Measurements from ENCODE around the gene PRMT3. TPM values are rescaled to one million over a fixed set of nuclear protein-coding genes. Genes with fewer than 3 reads are reported as not detected.

The PRMT3 gene
- total and polyA plus RNA-seq, 2 of the 13 experiments (the other 11 are each of a cell fraction or from before 2014, with no cell fraction given): 9.1 to 27.7 TPM

GRCh38 chr11:20501252-20501651, 113.7 kb downstream of the PRMT3 start (continued):
- TF ChIP-seq CREBL2 (CRISPR knock-in tag; IDR thresholded peaks at IDR 0.05; ENCODE audit: borderline replicate concordance) (no peak), HOMEZ (CRISPR knock-in tag; IDR thresholded peaks at IDR 0.05; ENCODE audit: low read depth) (peak; percentile 67; the same call in 1 of the 2 replicates), HOXA3 (CRISPR knock-in tag; IDR thresholded peaks at IDR 0.05) (no peak), MEIS1 (CRISPR knock-in tag; IDR thresholded peaks at IDR 0.05; ENCODE audit: borderline replicate concordance) (no peak), NCOA2 (CRISPR knock-in tag; IDR thresholded peaks at IDR 0.05) (peak; percentile 51), CEBPG (CRISPR knock-in tag; IDR thresholded peaks at IDR 0.05) (peak; percentile 79), ZNF121 (CRISPR knock-in tag; IDR thresholded peaks at IDR 0.05) (no peak), DDIT3 (CRISPR knock-in tag; IDR thresholded peaks at IDR 0.05) (0 out of 2 replicates have a peak, but pooled peaks have one; percentile 55), ZNF468 (CRISPR knock-in tag; IDR thresholded peaks at IDR 0.05) (no peak), ZNF577 (CRISPR knock-in tag; IDR thresholded peaks at IDR 0.05; ENCODE audit: borderline replicate concordance, low read depth) (no peak), EEA1 (CRISPR knock-in tag; IDR thresholded peaks at IDR 0.05; ENCODE audit: borderline replicate concordance) (no peak)

GRCh38 chr11:20501971-20502370, 114.5 kb downstream of the PRMT3 start:
- Histone ChIP-seq H4K20me1 (ENCODE audit: insufficient read depth, low read length) (no peaks in the 10 kb centered on the region), H3K27me3 (ENCODE audit: control insufficient read depth in 1 of 2, insufficient read depth in 2 of 2, low read length in 2 of 2) (no peaks in the 10 kb centered on the region), H3K79me2 (ENCODE audit: insufficient read depth, low read length) (no peaks in the 10 kb centered on the region), H3K27ac (ENCODE audit: extremely low read length, insufficient read depth, low read length) (no peak overlapping the region), H2AFZ (ENCODE audit: low read length) (no peak overlapping the region), H3K9ac (ENCODE audit: insufficient read depth, low read depth, low read length) (no peak overlapping the region), H3K9me3 (ENCODE audit: low read length) (no peaks in the 10 kb centered on the region), H3K4me2 (ENCODE audit: low read depth, low read length) (no peak overlapping the region), H3K36me3 (replicated peaks in 1 of 2; ENCODE audit: control insufficient read depth in 1 of 2, insufficient read depth in 2 of 2, low read length in 2 of 2) (peaks cover 0 to 5% of the 10 kb centered on the region in 2 experiments; a peak in 1 of 5 replicates), H3K4me1 (ENCODE audit: insufficient read depth, low read length) (peaks cover 15% of the 10 kb centered on the region), H3K4me3 (replicated peaks in 1 of 3; ENCODE audit: insufficient read depth in 1 of 3, low read depth in 2 of 3, low read length in 3 of 3) (no peak overlapping the region)
- no TSS peak for BruUV-seq (replicated peaks)
- FAIRE-seq: no peak
- ChIA-PET CTCF (ENCODE audit: low intra/inter-chr PET ratio, low total read pairs) (no interaction called here), POLR2A (no interaction called here)
- TF ChIP-seq SCMH1 (CRISPR knock-in tag; IDR thresholded peaks at IDR 0.05; ENCODE audit: borderline replicate concordance) (no peak), HBP1 (CRISPR knock-in tag; IDR thresholded peaks at IDR 0.05; ENCODE audit: low read depth) (no peak), RARA (CRISPR knock-in tag; IDR thresholded peaks at IDR 0.05) (no peak), CERS6 (CRISPR knock-in tag; IDR thresholded peaks at IDR 0.05) (no peak), CREB3 (CRISPR knock-in tag; IDR thresholded peaks at IDR 0.05) (no peak), KDM5B (CRISPR knock-in tag; IDR thresholded peaks at IDR 0.05; ENCODE audit: borderline replicate concordance) (no peak), ZFY (CRISPR knock-in tag; IDR thresholded peaks at IDR 0.05) (no peak)
- intact Hi-C loops (cut with micrococcal nuclease; ENCODE audit: unreplicated experiment) (no loop called here), in situ Hi-C loops (cut with HindIII; ENCODE audit: extremely low pct_ligation_motif_present, low pct_unique_long_range_greater_than_20kb) (no loop called here)
- no peak for DNase-seq (ENCODE audit: low spot score)
- no peak for ATAC-seq
- WGBS (ENCODE audit: low lambda C conversion rate): 96% methylated on average over 4 of the region's 4 CpGs
